GM12873 (cell line): ENCODE measurements around the gene MGAT5B.

Experiments used
- TF ChIP-seq, protein P1 (sequence below): IDR thresholded peaks from 2 replicates; pipeline ENCODE4 v1.5.1; 2012; ENCODE audit warnings: low read depth, mild to moderate bottlenecking, moderate library complexity, low read length, control low read depth; ENCODE audit not compliant: insufficient read depth; ENCODE audit errors: missing control alignments

MGAT5B gene, protein sequence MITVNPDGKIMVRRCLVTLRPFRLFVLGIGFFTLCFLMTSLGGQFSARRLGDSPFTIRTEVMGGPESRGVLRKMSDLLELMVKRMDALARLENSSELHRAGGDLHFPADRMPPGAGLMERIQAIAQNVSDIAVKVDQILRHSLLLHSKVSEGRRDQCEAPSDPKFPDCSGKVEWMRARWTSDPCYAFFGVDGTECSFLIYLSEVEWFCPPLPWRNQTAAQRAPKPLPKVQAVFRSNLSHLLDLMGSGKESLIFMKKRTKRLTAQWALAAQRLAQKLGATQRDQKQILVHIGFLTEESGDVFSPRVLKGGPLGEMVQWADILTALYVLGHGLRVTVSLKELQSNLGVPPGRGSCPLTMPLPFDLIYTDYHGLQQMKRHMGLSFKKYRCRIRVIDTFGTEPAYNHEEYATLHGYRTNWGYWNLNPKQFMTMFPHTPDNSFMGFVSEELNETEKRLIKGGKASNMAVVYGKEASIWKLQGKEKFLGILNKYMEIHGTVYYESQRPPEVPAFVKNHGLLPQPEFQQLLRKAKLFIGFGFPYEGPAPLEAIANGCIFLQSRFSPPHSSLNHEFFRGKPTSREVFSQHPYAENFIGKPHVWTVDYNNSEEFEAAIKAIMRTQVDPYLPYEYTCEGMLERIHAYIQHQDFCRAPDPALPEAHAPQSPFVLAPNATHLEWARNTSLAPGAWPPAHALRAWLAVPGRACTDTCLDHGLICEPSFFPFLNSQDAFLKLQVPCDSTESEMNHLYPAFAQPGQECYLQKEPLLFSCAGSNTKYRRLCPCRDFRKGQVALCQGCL

DNA sequence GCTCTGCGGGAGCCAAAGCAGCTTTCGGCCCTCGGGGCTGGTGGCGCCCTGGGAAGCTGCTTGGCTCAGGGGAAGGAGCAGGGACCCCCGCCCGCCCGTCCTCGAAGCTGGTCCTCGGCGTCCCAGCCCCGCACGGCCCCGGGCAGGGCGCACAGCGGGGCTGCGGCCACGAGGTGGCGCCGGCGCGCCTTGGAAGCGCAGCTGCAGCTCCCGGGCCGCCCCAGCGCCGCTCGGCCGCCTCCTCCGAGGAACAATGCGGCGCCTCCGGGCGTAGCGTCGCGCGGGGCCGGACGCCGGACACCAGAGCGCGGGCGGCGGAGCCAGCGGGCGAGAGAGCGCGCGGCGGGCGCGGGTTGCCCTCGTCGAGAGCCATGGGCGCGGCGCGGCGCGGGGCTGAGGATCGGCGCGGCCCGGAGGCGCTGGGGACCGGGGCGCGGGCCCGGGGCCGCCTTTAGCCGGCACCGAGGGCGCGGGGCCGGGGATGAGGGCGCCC is at the start of gene MGAT5B:
MGAT5B (plus strand) TSS at position 229 of the 493 bp plus-strand sequence. CDS start 626 bp downstream, outside the sequence.
- TF ChIP-seq, protein P1, sequence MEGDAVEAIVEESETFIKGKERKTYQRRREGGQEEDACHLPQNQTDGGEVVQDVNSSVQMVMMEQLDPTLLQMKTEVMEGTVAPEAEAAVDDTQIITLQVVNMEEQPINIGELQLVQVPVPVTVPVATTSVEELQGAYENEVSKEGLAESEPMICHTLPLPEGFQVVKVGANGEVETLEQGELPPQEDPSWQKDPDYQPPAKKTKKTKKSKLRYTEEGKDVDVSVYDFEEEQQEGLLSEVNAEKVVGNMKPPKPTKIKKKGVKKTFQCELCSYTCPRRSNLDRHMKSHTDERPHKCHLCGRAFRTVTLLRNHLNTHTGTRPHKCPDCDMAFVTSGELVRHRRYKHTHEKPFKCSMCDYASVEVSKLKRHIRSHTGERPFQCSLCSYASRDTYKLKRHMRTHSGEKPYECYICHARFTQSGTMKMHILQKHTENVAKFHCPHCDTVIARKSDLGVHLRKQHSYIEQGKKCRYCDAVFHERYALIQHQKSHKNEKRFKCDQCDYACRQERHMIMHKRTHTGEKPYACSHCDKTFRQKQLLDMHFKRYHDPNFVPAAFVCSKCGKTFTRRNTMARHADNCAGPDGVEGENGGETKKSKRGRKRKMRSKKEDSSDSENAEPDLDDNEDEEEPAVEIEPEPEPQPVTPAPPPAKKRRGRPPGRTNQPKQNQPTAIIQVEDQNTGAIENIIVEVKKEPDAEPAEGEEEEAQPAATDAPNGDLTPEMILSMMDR: peak; percentile 83

DNA sequence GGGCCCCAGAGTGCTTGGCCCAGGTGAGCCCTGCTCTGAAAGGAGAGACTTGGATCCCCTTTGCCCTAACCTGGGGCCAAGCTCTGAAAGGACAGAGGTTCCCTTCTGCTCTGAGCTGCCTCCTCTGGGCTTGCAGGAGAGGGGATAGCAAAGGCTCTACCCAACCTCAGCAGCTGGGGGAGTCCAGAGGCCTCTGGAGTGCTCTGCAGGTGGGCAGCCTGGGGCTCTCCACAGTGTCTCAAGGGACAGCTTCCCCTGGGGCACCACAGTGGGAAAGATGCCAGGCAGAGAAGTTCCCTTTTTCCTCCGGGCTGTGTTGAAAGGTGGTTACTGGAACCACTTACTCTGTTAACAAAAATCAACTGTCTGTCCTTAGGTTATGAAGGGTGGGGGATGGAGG is 48.2 kb upstream of the MGAT5B start:
- TF ChIP-seq, protein P1: no peak

DNA sequence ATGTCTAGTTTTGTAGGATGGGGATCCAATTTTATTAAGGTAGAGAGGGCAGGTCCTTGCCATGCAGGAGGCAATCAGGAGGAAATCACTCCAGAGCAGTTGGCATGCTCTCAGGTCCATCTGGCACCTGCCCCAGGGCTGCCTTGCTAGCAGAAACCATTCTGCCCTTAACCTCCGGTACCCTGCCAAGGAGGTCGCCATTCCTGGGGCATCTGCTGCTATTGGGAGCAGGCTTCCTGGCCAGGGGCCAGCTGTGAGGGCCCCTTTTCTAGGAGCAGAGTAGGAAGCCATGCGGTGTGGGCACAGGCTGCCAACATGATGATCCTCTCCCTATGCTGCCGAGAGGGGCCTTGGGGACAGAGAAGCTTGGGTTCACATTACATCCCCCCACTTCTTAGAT is 47.6 kb upstream of the MGAT5B start:
- TF ChIP-seq, protein P1: no peak

DNA sequence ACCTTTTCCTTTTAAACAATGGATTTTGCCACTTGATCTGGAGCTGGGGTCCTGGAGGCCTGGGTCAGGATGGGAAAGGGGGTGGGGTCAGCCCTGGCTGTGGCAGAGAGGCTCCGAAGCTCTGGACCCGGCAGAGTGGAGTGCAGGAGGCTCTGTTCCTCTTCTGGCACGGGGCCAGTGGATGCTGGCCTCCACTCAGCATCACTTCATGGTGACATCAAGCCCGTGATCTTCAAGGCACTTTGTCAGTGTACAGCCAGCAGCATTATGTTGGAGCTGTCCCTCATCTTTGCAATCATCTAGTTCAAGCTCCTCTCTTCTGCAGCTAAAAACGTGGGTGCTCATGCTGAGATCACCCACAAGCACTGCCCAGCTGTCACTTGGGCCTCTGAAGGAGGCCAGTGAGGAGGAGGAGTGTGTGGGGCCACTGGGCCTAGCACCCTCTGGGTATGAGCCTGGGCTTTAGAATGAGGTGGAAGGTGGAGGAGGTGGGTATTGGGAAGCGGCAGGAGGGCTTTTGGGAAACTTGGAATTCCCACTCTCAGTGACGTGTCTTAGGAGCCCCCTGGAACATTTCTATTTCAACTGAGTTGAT is 45.9 kb upstream of the MGAT5B start:
- TF ChIP-seq, protein P1: no peak

DNA sequence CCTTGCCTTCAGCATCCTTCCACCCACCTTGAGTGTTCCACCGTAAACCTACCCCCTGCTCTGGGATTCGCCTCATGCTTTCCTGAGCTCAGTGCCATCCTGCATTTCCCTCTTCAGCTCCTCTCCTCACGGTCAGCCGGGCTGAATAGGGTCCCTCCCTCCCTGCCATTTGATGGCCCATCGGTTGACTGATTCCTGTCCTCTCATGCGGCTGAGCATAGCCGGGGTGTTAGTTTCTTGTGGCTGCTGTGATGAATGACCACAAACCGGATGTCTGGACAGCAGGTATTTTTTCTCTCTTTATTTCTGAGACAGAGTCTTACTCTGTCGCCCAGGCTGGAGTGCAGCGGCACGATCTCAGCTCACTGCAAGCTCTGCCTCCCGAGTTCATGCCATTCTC is 44.1 kb upstream of the MGAT5B start:
- TF ChIP-seq, protein P1: no peak

DNA sequence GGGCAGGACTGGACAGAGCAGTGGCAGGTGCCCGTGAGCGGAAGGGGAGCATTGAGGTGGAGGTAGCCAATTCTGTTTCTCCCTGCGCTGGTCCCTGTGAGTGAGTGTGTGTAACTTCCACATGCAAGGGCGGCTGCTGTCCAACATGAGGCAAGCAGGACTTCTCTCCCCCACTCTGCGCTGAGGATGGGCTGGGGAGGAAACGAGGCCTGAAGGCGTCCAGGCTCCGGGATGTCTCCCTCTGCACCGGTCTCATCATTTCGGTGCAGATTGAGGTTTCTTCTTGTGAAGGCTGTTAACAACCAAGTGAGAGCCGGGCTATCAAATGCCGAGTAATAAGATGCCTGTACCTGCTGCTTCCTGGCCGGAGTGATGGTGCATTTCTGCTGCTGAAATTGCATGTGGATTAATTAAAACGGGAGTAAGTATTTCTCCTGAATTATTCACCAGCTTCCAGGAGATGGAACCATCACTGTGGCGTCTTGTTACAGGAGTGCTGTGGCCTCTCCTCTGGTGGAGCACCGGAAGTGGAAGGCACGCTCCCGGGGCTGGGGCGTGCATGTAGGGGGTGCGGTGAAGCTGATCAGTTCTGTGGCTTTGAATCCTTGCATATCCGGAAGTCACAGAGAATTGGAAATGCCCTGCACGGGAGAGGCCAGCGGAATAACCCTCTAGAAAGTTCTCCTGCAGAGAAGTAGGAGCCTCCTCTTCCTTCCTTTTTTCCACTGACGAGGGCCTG is 41.7 kb upstream of the MGAT5B start:
- TF ChIP-seq, protein P1: no peak
